ENCODE data around the gene UST. TPM values are rescaled to one million over a fixed set of nuclear protein-coding genes. Genes with fewer than 3 reads are reported as not detected.

UST gene
- total and polyA plus RNA-seq, 2 experiments from 2014 or later, result 2.9 to 4.0 TPM

- Histone ChIP-seq H3K36me3 (no peaks in the 10 kb centered on the region), H3K4me3 (no peak overlapping the region), H3K27ac (no peak overlapping the region), H3K9me3 (ENCODE audit: low read depth) (no peaks in the 10 kb centered on the region), H3K27me3 (no peaks in the 10 kb centered on the region), H3K4me1 (ENCODE audit: low read depth) (peaks cover 3% of the 10 kb centered on the region)
- TF ChIP-seq, protein P1, sequence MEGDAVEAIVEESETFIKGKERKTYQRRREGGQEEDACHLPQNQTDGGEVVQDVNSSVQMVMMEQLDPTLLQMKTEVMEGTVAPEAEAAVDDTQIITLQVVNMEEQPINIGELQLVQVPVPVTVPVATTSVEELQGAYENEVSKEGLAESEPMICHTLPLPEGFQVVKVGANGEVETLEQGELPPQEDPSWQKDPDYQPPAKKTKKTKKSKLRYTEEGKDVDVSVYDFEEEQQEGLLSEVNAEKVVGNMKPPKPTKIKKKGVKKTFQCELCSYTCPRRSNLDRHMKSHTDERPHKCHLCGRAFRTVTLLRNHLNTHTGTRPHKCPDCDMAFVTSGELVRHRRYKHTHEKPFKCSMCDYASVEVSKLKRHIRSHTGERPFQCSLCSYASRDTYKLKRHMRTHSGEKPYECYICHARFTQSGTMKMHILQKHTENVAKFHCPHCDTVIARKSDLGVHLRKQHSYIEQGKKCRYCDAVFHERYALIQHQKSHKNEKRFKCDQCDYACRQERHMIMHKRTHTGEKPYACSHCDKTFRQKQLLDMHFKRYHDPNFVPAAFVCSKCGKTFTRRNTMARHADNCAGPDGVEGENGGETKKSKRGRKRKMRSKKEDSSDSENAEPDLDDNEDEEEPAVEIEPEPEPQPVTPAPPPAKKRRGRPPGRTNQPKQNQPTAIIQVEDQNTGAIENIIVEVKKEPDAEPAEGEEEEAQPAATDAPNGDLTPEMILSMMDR (IDR thresholded peaks at IDR 0.05; ENCODE audit: low read depth, low read length), result no peak
- DNase-seq (ENCODE audit: low read depth in 1 of 2, low spot score in 1 of 2), result peak in 1 of 2 donors; percentile 58
Observed at GRCh38 chr6:149065658-149066556, 319.1 kb downstream of the UST start.

- Histone ChIP-seq H3K27ac (no peak overlapping the region), H3K36me3 (no peaks in the 10 kb centered on the region), H3K4me1 (ENCODE audit: low read depth) (no peaks in the 10 kb centered on the region), H3K27me3 (no peaks in the 10 kb centered on the region), H3K4me3 (no peak overlapping the region), H3K9me3 (ENCODE audit: low read depth) (no peaks in the 10 kb centered on the region)
- DNase-seq (ENCODE audit: low read depth in 1 of 2, low spot score in 1 of 2), result no peak
- TF ChIP-seq, protein P1 (IDR thresholded peaks at IDR 0.05; ENCODE audit: low read depth, low read length), result no peak
Observed at GRCh38 chr6:149071997-149072396, 325.2 kb downstream of the UST start.

DNA sequence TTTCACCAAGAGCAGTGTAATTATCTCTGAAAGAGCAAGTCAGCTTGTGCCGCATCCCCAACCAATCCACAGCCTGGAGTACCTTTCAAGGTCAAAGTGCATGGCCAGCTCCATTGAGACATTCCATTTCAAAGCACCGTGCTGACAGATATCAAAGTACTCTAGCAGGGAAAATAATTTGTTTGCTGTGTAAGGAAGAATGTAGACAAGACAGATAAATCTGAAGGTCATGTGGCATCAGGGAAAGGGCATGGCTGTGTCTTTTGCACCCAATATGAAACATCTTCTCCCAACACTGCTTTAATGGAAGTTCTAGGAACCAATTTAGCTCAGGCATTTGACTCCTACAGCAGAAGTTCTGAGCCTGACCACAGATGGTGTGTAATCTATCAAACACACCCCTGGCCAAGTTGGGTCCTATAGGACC lies 328.0 kb downstream of the UST start:
- H3K27ac ChIP-seq, result no peak overlapping the region
- TF ChIP-seq, protein P1 (IDR thresholded peaks at IDR 0.05; ENCODE audit: low read depth, low read length), result no peak
- H3K4me1 ChIP-seq (ENCODE audit: low read depth), result peaks cover 1% of the 10 kb centered on the region
- H3K27me3 ChIP-seq, result no peaks in the 10 kb centered on the region
- no peaks in the 10 kb centered on the region for H3K36me3 ChIP-seq
- H3K4me3 ChIP-seq, result no peak overlapping the region
- DNase-seq (ENCODE audit: low read depth in 1 of 2, low spot score in 1 of 2), result peak in 1 of 2 donors; percentile 42
- H3K9me3 ChIP-seq (ENCODE audit: low read depth), result no peaks in the 10 kb centered on the region

GRCh38 chr6:149075616-149076354 lies 329.0 kb downstream of the UST start:
- TF ChIP-seq, protein P1 (IDR thresholded peaks at IDR 0.05; ENCODE audit: low read depth, low read length), result no peak
- H3K27ac ChIP-seq, result no peak overlapping the region
- H3K27me3 ChIP-seq, result no peaks in the 10 kb centered on the region
- peaks cover 7% of the 10 kb centered on the region for H3K4me1 ChIP-seq (ENCODE audit: low read depth)
- no peak overlapping the region for H3K4me3 ChIP-seq
- peak in 1 of 2 donors; percentile 44 for DNase-seq (ENCODE audit: low read depth in 1 of 2, low spot score in 1 of 2)
- H3K9me3 ChIP-seq (ENCODE audit: low read depth), result no peaks in the 10 kb centered on the region
- no peaks in the 10 kb centered on the region for H3K36me3 ChIP-seq

GRCh38 chr6:149076355-149076734 lies 329.5 kb downstream of the UST start:
- Histone ChIP-seq H3K4me1 (ENCODE audit: low read depth) (peaks cover 7% of the 10 kb centered on the region), H3K4me3 (no peak overlapping the region), H3K27ac (no peak overlapping the region), H3K9me3 (ENCODE audit: low read depth) (no peaks in the 10 kb centered on the region), H3K36me3 (no peaks in the 10 kb centered on the region), H3K27me3 (no peaks in the 10 kb centered on the region)
- no peak for DNase-seq (ENCODE audit: low read depth in 1 of 2, low spot score in 1 of 2)
- TF ChIP-seq, protein P1 (IDR thresholded peaks at IDR 0.05; ENCODE audit: low read depth, low read length), result no peak

Measured in cardiac muscle cell (in vitro differentiated cells and primary cell).